Sigmoid colon (tissue), 3 donors: Measurements from ENCODE around the gene EXOC3L4.

Experiments used
- POLR2A ChIP-seq, 2 donors: fragments of 450-650 bp; IDR thresholded peaks; one replicate each; pipeline ENCODE4 v1.6.1; 2016; ENCODE audit warnings: antibody characterized with exemption in 2 of 2, mild to moderate bottlenecking in 2 of 2, moderate library complexity in 2 of 2
- TF ChIP-seq, protein P1 (sequence below), 4 experiments: fragments of 450-650 bp in 3 of 4; fragments of 200-600 bp in 1 of 4; IDR thresholded peaks; one replicate each; pipeline ENCODE4 v1.5.1; 2016 to 2019; ENCODE audit warnings: antibody characterized with exemption in 4 of 4, mild to moderate bottlenecking in 3 of 4, moderate library complexity in 2 of 4

DNA sequence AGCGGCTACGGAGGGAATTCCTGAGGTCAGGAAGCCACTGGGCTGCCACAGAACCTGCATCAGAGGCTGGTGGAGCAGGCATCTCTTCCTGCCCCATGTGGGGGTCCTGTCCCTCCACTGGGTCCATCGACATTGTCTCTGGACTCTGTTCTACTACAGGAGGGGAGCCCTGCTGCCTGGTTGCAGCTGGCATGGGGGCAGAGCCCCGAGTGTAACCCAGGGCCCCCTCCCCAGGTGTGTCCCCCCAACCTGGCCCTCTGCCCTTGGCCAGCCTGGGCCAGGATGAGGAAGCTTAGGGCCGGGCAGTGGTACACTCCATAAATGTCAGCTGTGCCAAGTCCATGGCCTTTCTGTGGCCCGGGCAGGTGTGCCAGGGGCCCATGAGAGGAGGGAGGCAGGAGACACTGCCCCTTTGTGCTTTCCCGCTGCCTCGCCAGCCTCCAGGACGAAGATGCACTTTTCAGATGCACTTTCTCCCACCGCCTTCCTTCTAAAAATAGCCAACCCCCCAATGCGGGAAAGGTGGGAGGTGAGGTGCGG is 4.0 kb upstream of the EXOC3L4 start:
- TF ChIP-seq, protein P1, sequence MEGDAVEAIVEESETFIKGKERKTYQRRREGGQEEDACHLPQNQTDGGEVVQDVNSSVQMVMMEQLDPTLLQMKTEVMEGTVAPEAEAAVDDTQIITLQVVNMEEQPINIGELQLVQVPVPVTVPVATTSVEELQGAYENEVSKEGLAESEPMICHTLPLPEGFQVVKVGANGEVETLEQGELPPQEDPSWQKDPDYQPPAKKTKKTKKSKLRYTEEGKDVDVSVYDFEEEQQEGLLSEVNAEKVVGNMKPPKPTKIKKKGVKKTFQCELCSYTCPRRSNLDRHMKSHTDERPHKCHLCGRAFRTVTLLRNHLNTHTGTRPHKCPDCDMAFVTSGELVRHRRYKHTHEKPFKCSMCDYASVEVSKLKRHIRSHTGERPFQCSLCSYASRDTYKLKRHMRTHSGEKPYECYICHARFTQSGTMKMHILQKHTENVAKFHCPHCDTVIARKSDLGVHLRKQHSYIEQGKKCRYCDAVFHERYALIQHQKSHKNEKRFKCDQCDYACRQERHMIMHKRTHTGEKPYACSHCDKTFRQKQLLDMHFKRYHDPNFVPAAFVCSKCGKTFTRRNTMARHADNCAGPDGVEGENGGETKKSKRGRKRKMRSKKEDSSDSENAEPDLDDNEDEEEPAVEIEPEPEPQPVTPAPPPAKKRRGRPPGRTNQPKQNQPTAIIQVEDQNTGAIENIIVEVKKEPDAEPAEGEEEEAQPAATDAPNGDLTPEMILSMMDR (IDR thresholded peaks at IDR 0.05), result no peak
- no peak for TF ChIP-seq POLR2A (IDR thresholded peaks at IDR 0.05)
